Activated CD8-positive, alpha-beta memory T cell treated with anti-CD3 and anti-CD28 coated beads for 1 hour (primary cell): ENCODE results near the gene ANXA4.
A peak's percentile ranks its signal among the peaks of the same experiment; 100 is the strongest.
"Not testable (repeated sequence)": the region's sequence is repeated elsewhere in the genome, so short reads cannot be mapped to it uniquely, and the experiment has no call there.

Source experiments
- DNase-seq, 2 donors: peaks; one replicate each; pipeline ENCODE4 v3.0.0-alpha.2; 2020; ENCODE audit warnings: low read depth in 1 of 2; ENCODE audit errors: extremely low read depth in 1 of 2

ANXA4 gene

DNA sequence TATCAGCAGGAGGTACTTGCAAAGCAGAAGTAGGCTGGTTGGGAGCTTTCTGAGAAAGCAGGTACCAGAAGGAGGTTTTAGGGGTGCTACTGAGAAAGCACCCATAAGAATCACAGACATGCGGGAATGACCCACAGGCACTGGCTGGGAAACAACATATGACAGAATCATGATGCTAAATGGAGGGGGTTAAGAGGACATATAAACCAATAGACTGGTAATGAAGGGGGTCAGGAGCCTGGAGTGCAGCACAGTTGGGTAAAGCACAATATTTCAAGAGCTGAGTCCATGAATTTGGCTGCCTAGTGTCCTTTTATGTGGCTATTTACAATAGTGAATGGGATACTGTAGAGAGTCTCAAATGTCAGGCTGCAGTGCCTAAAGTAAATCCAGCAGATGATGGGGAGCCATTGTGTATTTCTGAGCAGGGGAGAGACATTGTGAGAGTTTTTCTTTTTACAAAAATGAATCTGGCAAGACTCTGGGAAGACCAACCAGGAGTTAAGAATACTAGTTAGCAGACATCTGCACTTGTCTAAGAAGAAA, 59.9 kb downstream of the ANXA4 start:
- no peak for DNase-seq

DNA sequence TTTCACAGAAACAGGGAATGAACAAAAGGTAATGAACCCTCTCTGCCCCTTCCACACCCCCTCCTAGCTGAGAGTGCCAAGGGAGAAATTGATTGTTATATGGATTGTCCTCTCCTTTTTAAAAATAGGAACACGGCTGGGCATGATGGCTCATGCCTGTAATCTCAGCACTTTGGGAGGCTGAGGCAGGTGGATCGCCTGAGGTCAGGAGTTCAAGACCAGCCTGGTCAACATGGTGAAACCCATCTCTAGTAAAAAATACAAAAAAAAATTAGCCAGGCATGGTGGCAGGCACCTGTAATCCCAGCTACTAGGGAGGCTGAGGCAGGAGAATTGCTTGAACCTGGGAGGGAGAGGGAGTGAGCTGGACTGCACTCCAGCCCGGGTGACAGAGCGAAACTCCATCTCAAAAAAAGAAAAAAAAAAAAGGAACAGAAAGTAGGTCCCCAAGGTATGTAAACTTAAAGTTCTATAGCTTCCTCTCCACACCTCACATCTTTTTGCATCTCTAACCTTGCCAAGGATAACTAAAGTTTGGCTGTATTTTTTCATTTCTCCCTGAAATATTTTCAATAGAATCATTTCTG, 60.9 kb downstream of the ANXA4 start:
- not testable (repeated sequence) for DNase-seq

DNA sequence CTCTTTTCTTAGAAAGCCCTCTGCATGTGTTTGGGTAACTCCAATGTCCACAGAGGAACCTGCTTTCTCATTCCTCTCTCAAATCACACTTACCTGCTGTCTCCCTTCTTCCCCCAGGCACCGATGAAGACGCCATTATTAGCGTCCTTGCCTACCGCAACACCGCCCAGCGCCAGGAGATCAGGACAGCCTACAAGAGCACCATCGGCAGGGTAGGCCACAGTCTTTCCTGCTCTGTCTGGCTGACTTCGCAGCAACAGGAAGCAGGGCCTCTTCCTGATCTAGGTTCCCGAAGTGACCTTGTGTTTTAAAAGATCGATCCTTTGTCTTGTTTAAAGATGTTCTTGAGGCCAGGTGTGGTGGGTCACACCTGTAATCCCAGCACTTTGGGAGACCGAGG, 62.5 kb downstream of the ANXA4 start:
- DNase-seq = no peak

DNA sequence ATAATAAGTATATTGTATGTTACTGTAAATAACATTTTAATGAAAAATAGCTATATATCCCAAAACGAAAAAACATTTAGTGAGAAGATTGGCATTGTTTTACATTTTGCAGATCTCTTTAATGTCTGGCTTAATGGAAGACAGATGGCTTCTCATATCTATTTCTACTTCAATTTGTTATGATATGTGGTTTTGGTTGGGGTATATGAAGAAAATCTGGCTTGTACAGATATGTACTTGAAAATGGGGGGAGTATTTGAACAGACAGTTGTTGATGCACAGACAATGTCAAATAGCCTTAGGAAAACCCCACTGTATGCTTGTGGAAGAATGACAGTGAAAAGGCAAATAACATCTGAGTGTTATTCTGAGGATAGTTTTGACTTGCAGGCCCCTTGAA, 64.0 kb downstream of the ANXA4 start:
- DNase-seq = no peak

DNA sequence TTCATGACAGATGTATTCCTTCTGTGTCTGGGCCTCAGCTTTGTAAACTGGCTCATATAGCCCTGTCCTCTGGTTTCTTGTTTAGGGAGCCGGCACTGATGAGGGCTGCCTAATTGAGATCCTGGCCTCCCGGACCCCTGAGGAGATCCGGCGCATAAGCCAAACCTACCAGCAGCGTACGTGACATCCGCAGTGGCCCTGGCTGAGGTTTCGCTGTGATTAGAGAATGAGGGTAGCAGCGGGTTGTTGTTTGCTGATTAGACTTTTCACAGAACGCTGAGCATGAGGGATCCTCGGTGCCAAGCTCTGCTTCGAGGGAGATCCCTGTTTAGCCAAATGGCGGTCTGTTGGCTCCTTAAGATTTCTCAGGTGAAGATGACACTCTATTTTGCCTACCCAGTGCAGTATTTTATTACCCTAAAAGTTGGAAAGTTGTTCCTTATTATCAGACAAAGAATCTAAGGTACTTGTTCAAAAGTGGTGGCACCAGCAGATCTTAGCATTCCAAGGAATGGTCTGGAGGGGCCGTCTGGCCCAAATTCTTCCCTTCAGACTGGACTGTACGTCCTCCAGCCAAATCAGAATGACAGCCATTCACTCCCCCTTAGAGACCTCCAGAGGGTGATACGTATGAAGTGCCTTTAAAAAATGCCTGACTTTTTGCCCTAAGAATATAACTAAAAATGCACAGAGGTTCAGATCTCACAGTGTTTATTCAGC, 66.0 kb downstream of the ANXA4 start:
- DNase-seq = no peak

DNA sequence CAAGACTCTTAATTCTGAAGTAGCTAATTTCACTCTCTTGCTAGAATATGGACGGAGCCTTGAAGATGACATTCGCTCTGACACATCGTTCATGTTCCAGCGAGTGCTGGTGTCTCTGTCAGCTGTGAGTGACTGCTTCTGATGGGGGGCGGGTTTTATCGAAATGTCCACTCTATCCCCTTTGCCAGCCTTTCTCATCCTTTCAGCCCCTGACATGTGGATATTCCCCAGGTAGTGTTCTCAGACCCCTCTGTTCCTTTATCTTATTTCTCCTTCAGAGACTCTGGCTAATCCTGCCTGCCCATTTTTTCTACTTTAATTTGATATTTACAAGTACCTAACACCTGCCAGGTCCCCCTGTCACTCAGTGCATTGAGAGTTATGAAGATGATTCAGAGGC, 68.6 kb downstream of the ANXA4 start:
- DNase-seq = no peak

DNA sequence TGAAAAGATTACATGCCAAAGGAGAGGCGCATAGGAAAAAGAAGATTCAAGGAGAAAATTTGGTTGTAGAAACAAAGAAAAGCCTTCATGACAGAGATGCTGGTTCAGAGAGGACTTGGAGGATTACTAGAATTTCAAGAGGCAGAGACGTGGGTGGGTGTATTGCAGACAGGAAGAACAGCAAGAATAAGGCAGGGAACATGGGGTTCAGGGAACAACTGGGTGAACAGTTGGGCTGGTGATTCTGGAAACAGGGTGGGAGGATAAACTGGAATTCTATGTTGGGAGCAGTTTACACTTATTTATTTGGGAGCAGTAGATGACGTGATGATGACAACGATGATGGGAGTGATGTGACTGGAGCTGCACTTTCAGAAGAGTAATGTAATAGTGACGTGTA, 69.1 kb downstream of the ANXA4 start:
- no peak for DNase-seq

DNA sequence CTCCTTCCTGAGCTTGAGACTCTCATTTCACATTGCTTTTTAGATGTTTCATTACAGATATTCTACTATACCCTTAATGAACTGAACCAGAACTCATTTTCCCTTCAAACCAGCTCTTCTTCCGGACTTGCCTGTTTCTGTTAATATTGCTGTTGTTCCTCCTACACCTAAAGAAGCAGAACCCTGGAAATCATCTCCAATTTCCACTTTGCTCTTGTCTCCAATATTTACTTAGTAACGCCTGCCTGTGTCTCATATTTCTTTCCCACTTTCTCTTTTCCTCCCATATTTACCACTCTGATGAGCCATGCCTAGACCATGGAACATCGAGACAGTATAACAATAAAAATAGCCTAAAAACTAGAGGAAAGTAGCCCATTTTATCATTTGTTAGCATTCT, 69.7 kb downstream of the ANXA4 start:
- DNase-seq = no peak

DNA sequence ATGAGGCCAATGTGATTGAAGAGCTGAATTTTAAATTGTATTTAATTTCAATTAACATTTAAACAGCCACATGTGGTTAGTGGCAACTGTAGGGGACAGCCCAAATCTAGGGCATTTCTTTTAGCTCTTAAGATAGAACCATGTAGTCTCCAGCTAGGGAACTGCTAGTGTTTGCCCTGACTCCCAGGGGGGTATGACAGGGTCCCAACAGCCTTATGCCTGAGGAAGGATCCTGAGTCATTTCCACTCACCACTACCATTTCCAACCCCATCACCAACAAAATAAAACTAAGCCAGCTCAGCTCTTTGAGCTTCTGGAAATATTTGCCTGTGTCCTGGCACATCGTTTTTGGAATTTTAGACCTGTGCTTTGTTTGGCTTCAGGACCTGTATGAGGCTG, 73.8 kb downstream of the ANXA4 start:
- DNase-seq = no peak

DNA sequence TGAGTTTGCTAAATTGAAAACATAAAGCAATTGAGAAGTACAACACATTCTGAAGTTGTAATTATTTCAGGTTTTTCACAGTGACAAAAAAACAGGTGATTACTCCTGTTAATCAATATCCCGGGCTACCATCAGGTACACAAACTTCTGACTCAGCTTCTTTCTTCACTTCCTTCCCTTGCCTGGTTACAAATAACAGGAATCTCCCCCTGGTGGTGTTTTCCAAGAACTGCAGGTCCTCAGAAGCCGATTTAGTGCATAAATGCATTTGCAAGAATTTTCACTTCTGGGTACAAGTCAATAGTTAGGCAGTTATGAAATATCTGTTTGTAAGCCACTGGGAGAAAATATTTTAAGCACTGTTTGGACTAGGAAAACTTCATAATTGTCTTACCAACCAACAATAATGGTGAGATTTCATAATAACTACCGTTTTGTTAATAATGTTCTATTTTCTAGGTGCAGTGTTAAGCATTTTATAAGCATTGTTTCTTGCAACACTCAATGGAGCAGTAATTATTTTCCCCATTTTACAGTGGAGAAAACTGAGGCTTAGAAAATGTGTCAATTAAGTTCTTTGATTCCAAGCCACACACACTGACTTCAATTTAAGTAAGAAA, 75.1 kb downstream of the ANXA4 start:
- peak; percentile 45 to 53 for DNase-seq

DNA sequence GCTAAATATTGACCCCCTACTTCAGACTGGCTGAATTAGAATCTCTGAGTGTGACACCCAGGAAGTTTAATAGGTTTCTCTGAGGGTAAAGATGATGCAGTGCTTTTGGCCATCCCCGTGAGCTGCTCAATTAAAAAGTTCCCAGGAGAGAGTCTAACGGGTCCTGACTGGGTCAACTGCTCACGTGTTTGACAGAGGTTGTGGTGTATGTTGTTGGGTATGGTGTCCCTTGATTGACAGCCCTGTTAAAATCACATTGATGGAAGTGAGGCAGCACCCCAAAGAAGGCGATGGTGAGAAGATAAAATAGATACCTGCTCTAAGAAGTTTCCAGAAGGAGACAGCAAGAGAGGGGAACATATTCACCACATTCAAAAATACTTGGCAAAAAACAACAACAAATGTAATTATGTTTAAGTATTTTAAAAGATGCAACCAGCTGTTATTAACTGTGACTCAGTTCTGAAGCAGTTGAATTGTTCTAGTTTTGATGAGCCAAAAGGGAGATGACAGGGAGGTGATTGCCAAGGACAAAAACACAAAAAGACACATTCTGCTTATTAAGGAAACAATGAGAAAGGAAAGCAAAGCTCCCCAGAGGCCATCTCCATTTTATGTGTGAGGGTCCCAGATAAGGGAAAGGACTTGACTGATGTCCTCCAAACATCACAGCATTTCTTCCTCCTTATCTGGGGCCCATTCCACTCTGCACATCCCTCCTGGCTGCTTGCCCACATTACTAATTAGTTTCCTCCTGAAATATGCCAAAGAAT, 76.0 kb downstream of the ANXA4 start:
- no peak for DNase-seq

DNA sequence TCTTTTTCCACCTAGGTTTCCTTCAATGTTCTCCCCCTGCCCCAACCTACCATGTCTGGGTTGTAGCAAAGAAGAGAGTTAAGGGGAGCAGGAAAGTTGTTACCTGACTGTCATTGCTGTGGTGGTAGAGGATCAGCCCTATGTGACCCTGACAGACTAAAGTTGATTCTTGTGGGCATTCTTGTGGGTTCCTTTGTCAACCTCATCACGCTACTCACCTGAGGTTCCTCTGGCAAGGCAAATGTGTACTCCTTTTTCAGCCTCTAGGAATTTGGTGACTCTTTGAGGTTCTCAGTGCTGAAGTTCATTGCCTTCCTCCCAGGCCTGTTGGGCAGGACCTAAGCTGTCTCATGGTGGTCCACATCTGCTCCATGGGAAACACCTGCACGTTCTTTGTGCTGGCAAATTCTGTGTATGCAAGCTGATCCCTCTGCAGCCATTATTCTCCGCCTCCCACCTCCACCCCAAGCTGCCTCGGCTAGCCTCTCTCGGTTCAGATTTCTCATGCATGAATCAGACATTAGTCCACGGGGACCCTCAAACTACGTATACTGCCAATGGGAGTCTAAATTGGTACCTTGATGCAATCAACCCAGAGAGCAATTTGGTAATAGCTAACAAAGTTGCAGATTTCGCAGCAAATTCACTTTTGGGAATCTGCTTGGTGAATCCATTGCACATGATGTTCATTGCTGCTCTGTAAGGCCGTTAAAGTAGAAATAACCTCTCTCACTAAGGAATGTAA, 86.0 kb downstream of the ANXA4 start:
- DNase-seq = no peak

DNA sequence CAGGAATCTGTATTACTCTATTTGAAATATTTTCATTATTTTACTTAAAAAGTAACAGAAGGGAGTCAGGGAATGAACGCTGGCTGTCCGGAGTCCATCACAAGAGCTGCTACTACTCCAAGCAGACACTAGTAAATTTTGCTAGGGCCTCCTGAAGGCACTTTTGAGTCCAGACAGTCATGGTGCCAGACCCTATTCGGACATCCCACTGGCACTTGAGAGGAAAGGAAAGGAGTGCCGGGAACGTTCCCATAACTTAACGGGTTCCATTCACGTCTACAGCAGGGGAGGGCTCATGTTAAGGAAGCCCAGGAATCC, 87.0 kb downstream of the ANXA4 start:
- DNase-seq = no peak

DNA sequence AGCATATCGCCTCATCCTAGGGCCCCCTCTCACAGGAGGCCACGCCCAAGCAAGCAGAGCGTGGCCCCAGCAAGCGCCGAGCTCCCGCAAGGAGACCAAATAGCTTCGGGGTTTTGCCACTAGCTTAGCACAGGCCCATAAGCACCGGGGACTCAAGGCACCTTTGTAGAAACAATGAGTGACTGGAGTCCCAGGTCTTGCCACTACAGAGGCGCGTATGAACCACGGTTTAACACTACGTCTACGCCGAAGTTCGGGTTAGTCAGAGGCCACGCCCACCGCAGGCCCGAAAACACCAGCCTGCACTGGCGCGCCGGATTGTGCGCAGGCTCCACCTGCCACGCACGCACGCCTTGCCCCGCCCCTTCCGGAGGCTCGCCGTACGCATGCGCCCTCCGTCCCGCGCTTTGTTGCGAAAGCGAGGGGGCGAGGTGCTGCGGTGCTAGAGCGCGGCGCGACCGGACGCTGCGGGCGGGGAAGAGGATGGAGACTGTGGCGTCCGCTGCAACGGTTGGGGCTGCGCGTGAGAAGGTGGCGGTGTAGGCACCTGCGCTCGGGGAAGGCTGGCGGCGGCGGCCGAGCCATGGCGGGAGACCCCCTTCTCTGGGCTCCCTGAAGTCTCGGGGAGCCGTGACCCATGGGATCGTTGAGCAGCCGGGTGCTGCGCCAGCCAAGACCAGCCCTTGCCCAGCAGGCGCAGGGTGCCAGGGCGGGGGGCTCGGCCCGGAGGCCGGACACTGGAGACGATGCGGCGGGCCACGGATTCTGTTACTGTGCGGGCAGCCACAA, 87.5 kb downstream of the ANXA4 start, which contains the start of gene GMCL1:
Gene GMCL1 (plus strand): TSS at position 405 of the 789 bp plus-strand sequence. CDS start 233 bp downstream, at position 638.
- peak; percentile 94 to 98 for DNase-seq

DNA sequence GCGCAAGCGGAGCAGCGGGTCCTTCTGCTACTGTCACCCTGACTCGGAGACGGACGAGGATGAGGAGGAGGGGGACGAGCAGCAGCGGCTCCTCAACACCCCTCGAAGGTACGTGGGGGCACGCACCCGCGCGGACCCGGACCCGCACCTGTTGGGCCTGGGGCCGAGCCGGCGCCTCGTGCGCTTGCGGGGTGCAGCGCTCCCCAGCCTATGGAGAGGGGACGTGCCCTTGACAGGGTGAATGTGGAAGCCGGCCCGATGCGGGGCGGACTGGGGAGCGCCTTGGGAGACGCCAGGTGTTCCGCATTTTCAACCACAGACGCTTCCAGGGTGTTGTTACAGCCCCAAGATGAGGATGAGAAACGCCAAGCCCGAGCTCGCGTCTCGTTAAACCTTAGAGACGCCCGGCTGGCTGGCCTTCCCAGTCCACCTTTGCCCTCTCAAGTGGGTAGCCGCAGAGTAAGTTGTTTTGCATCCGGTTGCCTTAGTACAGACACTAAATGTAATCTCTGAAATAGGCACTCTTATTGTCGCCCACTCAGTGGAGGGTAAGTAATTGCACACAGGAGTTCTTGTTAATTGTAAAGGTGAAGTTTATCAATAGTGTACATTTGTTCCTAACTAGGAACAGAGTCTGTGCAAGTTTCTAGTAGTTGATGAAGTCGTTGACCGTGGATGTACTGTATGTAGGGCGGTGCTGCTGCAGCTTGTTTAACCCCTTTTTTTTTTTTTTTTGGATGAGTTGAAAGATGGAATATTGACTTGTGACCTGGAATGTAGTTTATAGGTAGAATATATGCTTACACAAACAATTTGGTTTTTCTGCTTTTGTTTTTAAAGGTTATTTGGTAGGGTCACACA, 88.3 kb downstream of the ANXA4 start:
- DNase-seq = peak in 1 of 2 donors; percentile 17

DNA sequence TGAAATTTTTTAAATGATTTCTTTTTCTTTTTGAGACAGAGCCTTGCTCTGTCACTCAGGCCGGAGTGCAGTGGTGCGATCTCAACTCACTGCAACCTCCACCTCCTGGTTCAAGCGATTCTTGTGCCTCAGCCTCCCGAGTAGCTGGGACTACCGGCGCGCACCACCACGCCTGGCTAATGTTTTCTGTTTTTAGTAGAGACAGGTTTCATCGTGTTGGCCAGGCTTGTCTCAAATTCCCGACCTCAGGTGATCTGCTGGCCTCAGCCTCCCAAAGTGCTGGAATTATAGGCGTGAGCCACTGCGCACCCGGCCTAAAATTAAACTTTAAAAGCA, 88.9 kb downstream of the ANXA4 start:
- not testable (repeated sequence) for DNase-seq

DNA sequence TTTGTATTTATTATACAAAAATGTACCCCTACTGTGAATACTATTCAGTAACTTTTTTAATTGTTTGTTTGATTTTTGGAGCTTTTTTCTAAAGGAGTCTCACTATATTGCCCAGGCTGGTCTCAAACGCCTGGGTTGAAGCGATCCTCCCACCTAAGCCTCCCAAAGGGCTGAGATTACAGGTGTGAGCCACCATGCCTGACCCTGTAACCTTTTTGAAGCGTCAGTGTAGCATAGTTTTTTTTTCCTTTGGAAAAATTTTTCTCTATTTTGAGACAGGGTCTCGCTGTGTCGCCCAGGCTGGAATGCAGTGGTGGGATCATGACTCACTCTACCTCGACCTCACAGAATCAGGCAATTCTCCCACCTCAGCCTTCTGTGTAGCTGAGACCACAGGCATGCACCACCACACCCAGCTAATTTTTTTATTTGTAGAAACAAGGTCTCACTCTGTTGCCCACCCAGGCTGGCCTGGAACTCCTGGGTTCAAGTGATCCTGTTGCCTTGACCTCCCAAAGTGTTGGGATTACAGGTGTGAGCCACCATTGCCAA, 89.5 kb downstream of the ANXA4 start:
- DNase-seq = no peak

DNA sequence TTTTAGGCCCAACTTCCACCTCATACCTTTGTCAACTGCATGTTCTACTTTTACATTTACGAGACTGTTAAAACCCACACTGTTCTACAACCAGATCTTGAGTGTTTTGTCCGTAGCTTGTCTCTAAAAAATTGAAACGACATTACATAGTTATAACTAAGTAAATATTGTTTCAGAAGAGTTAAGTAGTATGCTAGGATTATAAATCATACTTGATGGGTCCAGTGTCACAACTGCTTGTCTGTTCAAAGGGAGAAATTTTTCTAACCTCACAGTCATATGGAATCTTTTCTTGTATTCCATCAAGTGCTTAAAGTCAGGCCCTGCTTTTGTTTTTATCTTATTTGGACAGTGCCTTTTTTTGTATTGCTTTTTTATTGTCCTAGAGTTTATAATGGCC, 91.8 kb downstream of the ANXA4 start:
- DNase-seq = no peak

DNA sequence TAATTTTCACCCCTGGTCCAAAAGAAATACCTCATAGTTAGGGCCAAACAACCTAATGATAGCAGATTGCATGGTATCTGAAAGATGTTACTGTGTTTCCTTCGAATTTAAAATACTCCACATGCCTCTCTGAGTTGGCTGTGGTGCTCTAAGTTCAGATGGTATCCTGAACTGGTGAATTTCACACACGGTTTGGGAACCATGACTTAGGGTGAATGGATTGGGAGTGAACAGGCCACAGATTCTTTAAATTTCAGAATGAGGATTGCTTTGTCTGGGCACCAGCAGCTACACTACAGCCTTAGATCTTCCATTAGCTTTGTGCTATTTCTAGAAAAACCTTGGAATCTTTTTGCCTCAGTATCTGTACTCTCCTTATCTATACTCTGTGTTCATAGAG, 93.7 kb downstream of the ANXA4 start:
- no peak for DNase-seq
